Skin epidermis (tissue), 12 donors: ENCODE results near the gene SAE1.
"Not testable (repeated sequence)": the region's sequence is repeated elsewhere in the genome, so short reads cannot be mapped to it uniquely, and the experiment has no call there.

Experiments used
- H3K27ac ChIP-seq, 21 experiments: fragments of 200-600 bp; sonication (generic) in 11 of 21; one replicate each; pipeline ENCODE4 v1.5.0; 2020; ENCODE audit warnings: mild to moderate bottlenecking in 3 of 21, inconsistent platforms in 2 of 21, moderate library complexity in 2 of 21
- H3K4me3 ChIP-seq, 7 experiments: fragments of 200-600 bp; sonication (generic) in 2 of 7; one replicate each; pipeline ENCODE4 v1.5.0; 2020; ENCODE audit warnings: inconsistent platforms in 2 of 7, mild to moderate bottlenecking in 2 of 7, moderate library complexity in 1 of 7

The SAE1 gene

GRCh38 chr19:47243776-47244547 lies 113.3 kb downstream of the SAE1 start:
- H3K27ac ChIP-seq: peak overlapping the region in 13 of 21 experiments; percentile 2 to 70 (median 60)
- peak overlapping the region in 6 of 7 experiments; percentile 6 to 29 (median 26) for H3K4me3 ChIP-seq

- Histone ChIP-seq H3K27ac (no peak overlapping the region), H3K4me3 (no peak overlapping the region)
These were observed 116.8 kb downstream of the SAE1 start for GRCh38 chr19:47247308-47247990.

GRCh38 chr19:47253016-47253415 lies 122.4 kb downstream of the SAE1 start:
- H3K4me3 ChIP-seq: not testable (repeated sequence)
- peak overlapping the region in 2 of 21 experiments; percentile 2 to 6 for H3K27ac ChIP-seq

GRCh38 chr19:47253467-47253881 lies 122.8 kb downstream of the SAE1 start:
- H3K27ac ChIP-seq: peak overlapping the region in 2 of 21 experiments; percentile 2 to 6

GRCh38 chr19:47253970-47254369 lies 123.3 kb downstream of the SAE1 start:
- peak overlapping the region in 1 of 21 experiments; percentile 6 for H3K27ac ChIP-seq
- no peak overlapping the region for H3K4me3 ChIP-seq

More at GRCh38 chr19:47253467-47253881, 122.8 kb downstream of the SAE1 start:
- no peak overlapping the region for H3K4me3 ChIP-seq

GRCh38 chr19:47255879-47256692 lies 125.5 kb downstream of the SAE1 start, which contains the start of gene CCDC9:
Gene CCDC9 (plus strand): TSS chr19:47256525. CDS start chr19:47258401, 1,876 bp downstream.
- Histone ChIP-seq H3K27ac (peak within 1 kb of the TSS; percentile 3 to 97 (median 92)), H3K4me3 (peak within 1 kb of the TSS; percentile 38 to 58 (median 45))

GRCh38 chr19:47256693-47257410 lies 126.2 kb downstream of the SAE1 start:
- H3K27ac ChIP-seq: peak overlapping the region; percentile 3 to 97 (median 92)

GRCh38 chr19:47257411-47258169 lies 127.0 kb downstream of the SAE1 start:
- H3K4me3 ChIP-seq: peak overlapping the region; percentile 38 to 58 (median 45)

More at GRCh38 chr19:47256693-47257410, 126.2 kb downstream of the SAE1 start:
- peak overlapping the region; percentile 38 to 58 (median 45) for H3K4me3 ChIP-seq

GRCh38 chr19:47258434-47258833 lies 127.8 kb downstream of the SAE1 start:
- Histone ChIP-seq H3K27ac (peak overlapping the region in 18 of 21 experiments; percentile 39 to 97 (median 92)), H3K4me3 (peak overlapping the region in 4 of 7 experiments; percentile 41 to 58 (median 51))

More at GRCh38 chr19:47257411-47258169, 127.0 kb downstream of the SAE1 start:
- H3K27ac ChIP-seq: peak overlapping the region in 20 of 21 experiments; percentile 67 to 97 (median 92)

GRCh38 chr19:47258895-47259555 lies 128.4 kb downstream of the SAE1 start:
- H3K27ac ChIP-seq: peak overlapping the region in 7 of 21 experiments; percentile 39 to 96 (median 93)
- no peak overlapping the region for H3K4me3 ChIP-seq
